Ovary (tissue), 3 donors: ENCODE data around the gene PLXDC2.

Experiments
- CTCF ChIP-seq, 3 donors: fragments of 450-650 bp in 2 of 3; fragments of 200-600 bp in 1 of 3; IDR thresholded peaks; one replicate each; pipeline versions ENCODE4 v1.5.1 to v1.8.0; 2016 to 2022; ENCODE audit warnings: antibody characterized with exemption in 3 of 3, mild to moderate bottlenecking in 1 of 3
- POLR2A ChIP-seq: fragments of 450-650 bp; IDR thresholded peaks from one replicate; pipeline ENCODE4 v1.6.1; 2017; ENCODE audit warnings: antibody characterized with exemption, mild to moderate bottlenecking, moderate library complexity
- donor health status: DM: no; HTN: no; CAD: no.

DNA sequence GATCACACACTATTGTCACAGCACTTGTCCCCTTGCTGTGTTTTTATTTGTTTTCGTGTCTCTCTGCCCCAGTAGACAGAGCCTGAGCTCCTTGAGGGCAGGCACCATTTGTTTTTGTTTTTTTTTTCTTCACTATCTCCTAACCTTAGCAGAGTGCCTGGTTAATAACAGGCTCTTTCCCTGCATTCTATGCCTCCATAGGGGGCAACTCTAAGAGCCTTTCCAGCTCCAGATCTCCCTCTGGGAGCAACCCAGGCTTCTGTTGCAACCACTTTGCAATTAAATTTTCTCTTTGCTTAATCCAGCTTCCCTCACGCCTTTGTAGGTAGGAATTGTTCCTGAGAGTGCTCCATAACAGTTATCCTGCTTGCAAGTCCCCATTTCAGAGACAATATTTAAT is 148.4 kb downstream of the PLXDC2 start:
- TF ChIP-seq POLR2A (no peak), CTCF (IDR thresholded peaks at IDR 0.05) (no peak)
